OCI-LY1 (cell line): ENCODE data around the gene HAPSTR1.

Source experiments
- H2AFZ ChIP-seq: fragments of 200-600 bp; sonication (generic), shearing (Covaris generic); 2 replicates; pipeline ENCODE4 v1.6.0; 2014; ENCODE audit warnings: antibody characterized with exemption, mild to moderate bottlenecking, low read length
- H3F3A ChIP-seq: fragments of 200-600 bp; sonication (generic), shearing (Covaris generic); 2 replicates; pipeline ENCODE4 v1.6.0; 2014; ENCODE audit warnings: mild to moderate bottlenecking, antibody characterized with exemption, low read length, moderate library complexity; ENCODE audit not compliant: insufficient read depth
- H3K27ac ChIP-seq: fragments of 200-600 bp; sonication (generic); 2 replicates; pipeline ENCODE4 v1.5.1; 2014; ENCODE audit warnings: low read length, mixed run types, mild to moderate bottlenecking, low read depth; ENCODE audit not compliant: poor library complexity, severe bottlenecking
- H3K27me3 ChIP-seq: fragments of 200-600 bp; sonication (generic); 2 replicates; pipeline ENCODE4 v1.6.0; 2014; ENCODE audit warnings: antibody characterized with exemption, mild to moderate bottlenecking, low read length, moderate library complexity; ENCODE audit not compliant: insufficient read depth
- H3K36me3 ChIP-seq: fragments of 200-600 bp; sonication (generic); 2 replicates; pipeline ENCODE4 v1.6.1; 2014; ENCODE audit warnings: mild to moderate bottlenecking, antibody characterized with exemption, low read length, moderate library complexity, mixed read lengths; ENCODE audit not compliant: insufficient read depth
- H3K4me1 ChIP-seq: fragments of 200-600 bp; sonication (generic); 2 replicates; pipeline ENCODE4 v1.5.1; 2014; ENCODE audit warnings: mild to moderate bottlenecking, low read length, moderate library complexity; ENCODE audit not compliant: insufficient read depth, severe bottlenecking
- H3K4me2 ChIP-seq: fragments of 200-600 bp; sonication (generic), shearing (Covaris generic); 2 replicates; pipeline ENCODE4 v1.6.1; 2014; ENCODE audit warnings: low read length
- H3K4me3 ChIP-seq: fragments of 200-600 bp; sonication (generic); 2 replicates; pipeline ENCODE4 v1.5.1; 2014; ENCODE audit warnings: low read length, low read depth, mild to moderate bottlenecking, mixed read lengths; ENCODE audit not compliant: poor library complexity, severe bottlenecking
- H3K79me2 ChIP-seq: fragments of 200-600 bp; shearing (Covaris generic); 2 replicates; pipeline ENCODE4 v1.6.1; 2016; ENCODE audit warnings: mixed run types, low read length, mixed read lengths; ENCODE audit not compliant: insufficient read depth
- H3K9ac ChIP-seq: fragments of 200-600 bp; sonication (generic), shearing (Covaris generic); 2 replicates; pipeline ENCODE4 v1.6.1; 2014; ENCODE audit warnings: mild to moderate bottlenecking, low read length, mixed read lengths
- H3K9me2 ChIP-seq: fragments of 200-600 bp; sonication (generic), shearing (Covaris generic); 2 replicates; pipeline ENCODE4 v1.6.1; 2014; ENCODE audit warnings: low read depth, mild to moderate bottlenecking, low read length, mixed read lengths
- H3K9me3 ChIP-seq: fragments of 200-600 bp; shearing (Covaris generic); 2 replicates; pipeline ENCODE4 v1.6.1; 2014; ENCODE audit warnings: low read length, mixed read lengths
- H4K20me1 ChIP-seq: fragments of 200-600 bp; sonication (generic), shearing (Covaris generic); 2 replicates; pipeline ENCODE4 v1.6.0; 2016; ENCODE audit warnings: mild to moderate bottlenecking, low read length; ENCODE audit not compliant: insufficient read depth
- CTCF ChIP-seq: fragments of 200-600 bp; sonication (generic), shearing (Covaris generic); IDR thresholded peaks from 2 replicates; pipeline ENCODE4 v1.5.1; 2017; ENCODE audit warnings: mild to moderate bottlenecking, antibody characterized with exemption, low read length, moderate library complexity, mixed read lengths
- EZH2 ChIP-seq: fragments of 200-600 bp; sonication (generic), shearing (Covaris generic); IDR thresholded peaks from 2 replicates; pipeline ENCODE4 v1.8.0; 2017; ENCODE audit warnings: borderline replicate concordance, mixed run types, mild to moderate bottlenecking, antibody characterized with exemption, low read length, moderate library complexity, mixed read lengths

Gene HAPSTR1

GRCh38 chr16:9126609-9127008 is 35.2 kb downstream of the HAPSTR1 start:
- no peak overlapping the region for H3K4me2 ChIP-seq
- TF ChIP-seq CTCF (no peak), EZH2 (no peak)
- no peak overlapping the region for H2AFZ ChIP-seq
- H3K27ac ChIP-seq: no peak overlapping the region
- no peaks in the 10 kb centered on the region for H3K9me3 ChIP-seq
- no peaks in the 10 kb centered on the region for H3K9me2 ChIP-seq
- H3K27me3 ChIP-seq: no peaks in the 10 kb centered on the region
- no peaks in the 10 kb centered on the region for H4K20me1 ChIP-seq
- peaks cover 14% of the 10 kb centered on the region for H3K36me3 ChIP-seq
- H3K4me3 ChIP-seq: no peak overlapping the region
- no peak overlapping the region for H3K9ac ChIP-seq
- H3F3A ChIP-seq: no peaks in the 10 kb centered on the region
- no peaks in the 10 kb centered on the region for H3K79me2 ChIP-seq
- peaks cover 12% of the 10 kb centered on the region for H3K4me1 ChIP-seq

GRCh38 chr16:9128346-9129342 is 37.2 kb downstream of the HAPSTR1 start:
- Histone ChIP-seq H3K27ac (no peak overlapping the region), H3F3A (no peaks in the 10 kb centered on the region), H3K4me2 (no peak overlapping the region), H3K36me3 (peaks cover 6% of the 10 kb centered on the region), H3K9ac (no peak overlapping the region), H3K9me3 (no peaks in the 10 kb centered on the region), H3K79me2 (no peaks in the 10 kb centered on the region), H4K20me1 (no peaks in the 10 kb centered on the region), H3K4me1 (peaks cover 14% of the 10 kb centered on the region), H3K9me2 (no peaks in the 10 kb centered on the region), H3K27me3 (no peaks in the 10 kb centered on the region), H3K4me3 (no peak overlapping the region), H2AFZ (no peak overlapping the region)
- no peak for TF ChIP-seq CTCF
- TF ChIP-seq EZH2: no peak

- TF ChIP-seq CTCF (no peak), EZH2 (no peak)
- no peak overlapping the region for H3K9ac ChIP-seq
- H3K9me3 ChIP-seq: no peaks in the 10 kb centered on the region
- no peaks in the 10 kb centered on the region for H3F3A ChIP-seq
- H3K4me3 ChIP-seq: no peak overlapping the region
- H2AFZ ChIP-seq: no peak overlapping the region
- no peak overlapping the region for H3K27ac ChIP-seq
- no peaks in the 10 kb centered on the region for H3K9me2 ChIP-seq
- H3K27me3 ChIP-seq: 0 out of 2 replicates have a peak, but pooled peaks cover 5% of the 10 kb centered on the region
- no peaks in the 10 kb centered on the region for H4K20me1 ChIP-seq
- peaks cover 24% of the 10 kb centered on the region for H3K4me1 ChIP-seq
- no peaks in the 10 kb centered on the region for H3K79me2 ChIP-seq
- H3K36me3 ChIP-seq: no peaks in the 10 kb centered on the region
- no peak overlapping the region for H3K4me2 ChIP-seq
Measured at GRCh38 chr16:9134306-9134705, 42.9 kb downstream of the HAPSTR1 start.
